Erythroblast (primary cell): ENCODE results near the gene CTSE.

ENCODE experiments used
- GATA1 ChIP-seq: IDR thresholded peaks from 2 replicates; pipeline ENCODE4 v1.6.1; 2011; ENCODE audit warnings: low read depth, mild to moderate bottlenecking, control low read depth, low read length, moderate library complexity
- POLR2A ChIP-seq: IDR thresholded peaks from 2 replicates; pipeline ENCODE4 v1.6.1; 2011; ENCODE audit warnings: mild to moderate bottlenecking, low read length

GRCh38 chr1:206070627-206071304, 47.1 kb upstream of the CTSE start:
- no peak for TF ChIP-seq POLR2A
- no peak for TF ChIP-seq GATA1
